Esophagus (tissue), 2 donors: Measurements from ENCODE around the gene CRTAC1. TPM values are rescaled to one million over a fixed set of nuclear protein-coding genes. Genes with fewer than 3 reads are reported as not detected.

Source experiments
- H3K27ac ChIP-seq, 2 donors: one replicate each; pipeline ENCODE4 v1.5.1; 2013; ENCODE audit warnings: low read depth in 2 of 2, mild to moderate bottlenecking in 2 of 2, inconsistent platforms in 1 of 2, low read length in 1 of 2, moderate library complexity in 1 of 2
- H3K27me3 ChIP-seq, 2 donors: one replicate each; pipeline ENCODE4 v1.6.1; 2013; ENCODE audit warnings: low read length in 2 of 2, control low read depth in 1 of 2, mild to moderate bottlenecking in 1 of 2; ENCODE audit not compliant: insufficient read depth in 2 of 2, control insufficient read depth in 1 of 2
- H3K36me3 ChIP-seq, 2 donors: one replicate each; pipeline ENCODE4 v1.6.1; 2013; ENCODE audit warnings: low read length in 1 of 2; ENCODE audit not compliant: control insufficient read depth in 2 of 2, insufficient read depth in 2 of 2
- H3K4me1 ChIP-seq, 2 donors: one replicate each; pipeline ENCODE4 v1.6.1; 2013; ENCODE audit warnings: low read length in 1 of 2; ENCODE audit not compliant: control insufficient read depth in 2 of 2, insufficient read depth in 2 of 2
- H3K4me3 ChIP-seq, 2 donors: one replicate each; pipeline ENCODE4 v1.5.1; 2013; ENCODE audit warnings: low read length in 2 of 2, mild to moderate bottlenecking in 2 of 2, low read depth in 1 of 2, moderate library complexity in 1 of 2
- H3K9me3 ChIP-seq, 2 donors: one replicate each; pipeline ENCODE4 v1.6.1; 2013; ENCODE audit warnings: mild to moderate bottlenecking in 2 of 2, low read depth in 1 of 2, low read length in 1 of 2, moderate library complexity in 1 of 2; ENCODE audit not compliant: control insufficient read depth in 2 of 2, insufficient read depth in 1 of 2
- WGBS, 2 donors: extraction: QIAGEN DNeasy Blood & Tissue Kit; methylation state at CpG; one replicate each; pipeline ENCODE4 v1.1.7; 2013; 5-methylcytosine and 5-hydroxymethylcytosine counted together
- polyA plus RNA-seq, 2 donors: library from polyadenylated mRNA; stranded (reverse); fragments of 200-250 nt; gene quantifications; one replicate each; pipeline ENCODE4 v1.2.3, GENCODE V29; 2013
- donor health status: healthy with polysubstance abuse.
- donor health status: Bipolar disorder and iron deficiency.

The CRTAC1 gene
- polyA plus RNA-seq, 2 donors: 1.4 to 2.4 TPM

GRCh38 chr10:97888134-97888533 is 142.3 kb downstream of the CRTAC1 start:
- Histone ChIP-seq H3K4me3 (no peak overlapping the region), H3K27ac (no peak overlapping the region), H3K4me1 (no peaks in the 10 kb centered on the region), H3K9me3 (no peaks in the 10 kb centered on the region), H3K36me3 (no peaks in the 10 kb centered on the region), H3K27me3 (no peaks in the 10 kb centered on the region)
- WGBS, 2 donors: 91 to 93% methylated on average over 7 of the region's 7 CpGs

GRCh38 chr10:97887399-97887798 is 143.0 kb downstream of the CRTAC1 start:
- Histone ChIP-seq H3K27me3 (no peaks in the 10 kb centered on the region), H3K27ac (no peak overlapping the region), H3K36me3 (peaks cover 0 to under 1% of the 10 kb centered on the region in 2 donors), H3K4me1 (peaks cover 0 to under 1% of the 10 kb centered on the region in 2 donors), H3K4me3 (no peak overlapping the region), H3K9me3 (no peaks in the 10 kb centered on the region)
- 71 to 76% methylated on average over 6 of the region's 6 CpGs for WGBS, 2 donors

- no peaks in the 10 kb centered on the region for H3K9me3 ChIP-seq
- H3K27me3 ChIP-seq: no peaks in the 10 kb centered on the region
- peaks cover 0 to 3% of the 10 kb centered on the region in 2 donors for H3K4me1 ChIP-seq
- peaks cover 0 to 2% of the 10 kb centered on the region in 2 donors for H3K36me3 ChIP-seq
- H3K4me3 ChIP-seq: no peak overlapping the region
- WGBS, 2 donors: 76 to 79% methylated on average over 5 of the region's 5 CpGs
- H3K27ac ChIP-seq: no peak overlapping the region
Observed at GRCh38 chr10:97886286-97886685, 144.1 kb downstream of the CRTAC1 start.

- H3K27me3 ChIP-seq: no peaks in the 10 kb centered on the region
- no peak overlapping the region for H3K4me3 ChIP-seq
- peaks cover 0 to 3% of the 10 kb centered on the region in 2 donors for H3K4me1 ChIP-seq
- WGBS, 2 donors: 65 to 67% methylated on average over 3 of the region's 3 CpGs
- peaks cover 0 to 2% of the 10 kb centered on the region in 2 donors for H3K36me3 ChIP-seq
- H3K27ac ChIP-seq: no peak overlapping the region
- peaks cover 0 to 2% of the 10 kb centered on the region in 2 donors for H3K9me3 ChIP-seq
Observed at GRCh38 chr10:97883092-97883485, 147.3 kb downstream of the CRTAC1 start.

GRCh38 chr10:97882142-97883091 is 148.0 kb downstream of the CRTAC1 start:
- Histone ChIP-seq H3K27ac (no peak overlapping the region), H3K36me3 (peaks cover 0 to 2% of the 10 kb centered on the region in 2 donors), H3K27me3 (no peaks in the 10 kb centered on the region), H3K4me1 (peaks cover 0 to 3% of the 10 kb centered on the region in 2 donors), H3K4me3 (no peak overlapping the region), H3K9me3 (peaks cover 0 to 2% of the 10 kb centered on the region in 2 donors)
- WGBS, 2 donors: 69 to 70% methylated on average over 11 of the region's 11 CpGs

GRCh38 chr10:97880109-97880508 is 150.3 kb downstream of the CRTAC1 start:
- Histone ChIP-seq H3K4me1 (peaks cover 0 to 3% of the 10 kb centered on the region in 2 donors), H3K27me3 (no peaks in the 10 kb centered on the region), H3K4me3 (no peak overlapping the region), H3K9me3 (peaks cover 0 to 2% of the 10 kb centered on the region in 2 donors), H3K27ac (no peak overlapping the region), H3K36me3 (peaks cover 0 to 2% of the 10 kb centered on the region in 2 donors)
- WGBS, 2 donors: 95 to 96% methylated on average over 10 of the region's 10 CpGs

GRCh38 chr10:97879241-97879640 is 151.2 kb downstream of the CRTAC1 start:
- Histone ChIP-seq H3K4me3 (no peak overlapping the region), H3K36me3 (peaks cover 0 to 2% of the 10 kb centered on the region in 2 donors), H3K27me3 (no peaks in the 10 kb centered on the region), H3K4me1 (peaks cover 0 to 4% of the 10 kb centered on the region in 2 donors), H3K27ac (no peak overlapping the region), H3K9me3 (peaks cover 0 to 2% of the 10 kb centered on the region in 2 donors)
- 93 to 95% methylated on average over 5 of the region's 5 CpGs for WGBS, 2 donors

- WGBS, 2 donors: 65 to 66% methylated on average over 4 of the region's 4 CpGs
Observed at GRCh38 chr10:97876402-97876801, 154.0 kb downstream of the CRTAC1 start.

GRCh38 chr10:97875391-97875790 is 155.0 kb downstream of the CRTAC1 start:
- H3K4me1 ChIP-seq: peaks cover 2 to 3% of the 10 kb centered on the region in 2 donors
- WGBS, 2 donors: 57% methylated on average over 7 of the region's 7 CpGs
- H3K9me3 ChIP-seq: no peaks in the 10 kb centered on the region
- H3K36me3 ChIP-seq: no peaks in the 10 kb centered on the region
- H3K27ac ChIP-seq: no peak overlapping the region
- no peak overlapping the region for H3K4me3 ChIP-seq
- no peaks in the 10 kb centered on the region for H3K27me3 ChIP-seq

More at GRCh38 chr10:97876402-97876801, 154.0 kb downstream of the CRTAC1 start:
- Histone ChIP-seq H3K27ac (no peak overlapping the region), H3K36me3 (no peaks in the 10 kb centered on the region), H3K9me3 (peaks cover 0 to 2% of the 10 kb centered on the region in 2 donors), H3K27me3 (no peaks in the 10 kb centered on the region), H3K4me3 (no peak overlapping the region), H3K4me1 (peaks cover 2 to 3% of the 10 kb centered on the region in 2 donors)
